Measurements from ENCODE around the gene MCHR2.
A peak's percentile ranks its signal among the peaks of the same experiment; 100 is the strongest.
"Not testable (repeated sequence)": the region's sequence is repeated elsewhere in the genome, so short reads cannot be mapped to it uniquely, and the experiment has no call there.

The MCHR2 gene, protein sequence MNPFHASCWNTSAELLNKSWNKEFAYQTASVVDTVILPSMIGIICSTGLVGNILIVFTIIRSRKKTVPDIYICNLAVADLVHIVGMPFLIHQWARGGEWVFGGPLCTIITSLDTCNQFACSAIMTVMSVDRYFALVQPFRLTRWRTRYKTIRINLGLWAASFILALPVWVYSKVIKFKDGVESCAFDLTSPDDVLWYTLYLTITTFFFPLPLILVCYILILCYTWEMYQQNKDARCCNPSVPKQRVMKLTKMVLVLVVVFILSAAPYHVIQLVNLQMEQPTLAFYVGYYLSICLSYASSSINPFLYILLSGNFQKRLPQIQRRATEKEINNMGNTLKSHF

DNA sequence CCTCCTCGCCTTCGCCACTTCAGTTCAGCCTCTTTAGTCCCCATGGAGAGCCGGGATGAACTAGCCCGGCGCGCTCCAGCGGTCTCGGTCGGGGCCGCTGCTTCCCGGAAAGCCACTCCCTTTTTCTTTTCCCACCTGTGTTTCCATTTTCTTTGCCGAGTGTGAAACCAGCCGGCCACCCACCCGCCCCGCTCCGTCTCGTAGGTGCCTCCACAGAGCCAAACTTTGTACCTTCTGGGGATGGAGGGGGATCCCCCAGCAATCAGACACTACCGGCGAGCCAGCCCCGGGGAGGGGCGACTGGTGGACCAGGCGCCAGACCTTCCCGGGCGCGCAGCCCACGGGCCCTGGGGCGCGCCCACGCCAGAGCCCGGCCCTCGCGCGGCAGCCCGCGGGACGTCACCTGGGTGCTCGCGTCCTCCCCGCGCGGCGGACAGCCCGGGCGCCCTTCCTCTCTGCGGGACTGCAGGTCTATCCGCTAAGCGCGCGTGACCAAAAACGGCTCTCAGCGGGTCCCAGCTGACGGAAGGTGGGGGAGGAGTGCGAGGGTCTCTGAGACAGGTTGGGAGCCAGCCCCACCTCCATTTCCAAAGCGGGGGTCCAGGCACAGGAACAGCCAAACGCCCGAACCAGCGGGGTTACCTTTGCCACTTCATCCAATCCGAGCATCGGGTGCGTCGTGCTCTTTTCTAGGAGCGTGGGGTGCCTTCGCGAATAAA lies at the start of gene MCHR2:
MCHR2 (minus strand) TSS at position 691 of the 719 bp plus-strand sequence. CDS start 38,076 bp downstream, outside the sequence.
- ATAC-seq (no peak), DNase-seq (peak; percentile 2)

DNA sequence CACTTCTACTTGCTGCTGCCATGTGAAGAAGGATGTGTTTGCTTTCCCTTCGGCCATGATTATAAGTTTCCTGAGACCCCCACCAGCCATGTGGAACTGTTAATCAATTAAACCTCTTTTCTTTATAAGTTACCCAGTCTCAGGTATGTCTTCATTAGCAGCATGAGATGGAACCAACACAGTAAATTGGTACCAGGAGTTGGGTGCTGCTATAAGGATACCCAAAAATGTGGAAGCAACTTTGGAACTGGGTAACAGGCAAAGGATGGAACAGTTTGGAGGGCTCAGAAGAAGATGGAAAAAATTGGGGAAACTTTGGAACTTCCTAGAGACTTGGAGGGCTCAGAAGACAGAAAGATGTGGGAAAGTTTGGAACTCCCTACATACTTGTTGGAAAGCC lies 44.5 kb upstream of the MCHR2 start:
- not testable (repeated sequence) for ATAC-seq, DNase-seq

GRCh38 chr6:100035873-100036653 lies 42.0 kb upstream of the MCHR2 start:
- ATAC-seq, result no peak
- no peak for DNase-seq

DNA sequence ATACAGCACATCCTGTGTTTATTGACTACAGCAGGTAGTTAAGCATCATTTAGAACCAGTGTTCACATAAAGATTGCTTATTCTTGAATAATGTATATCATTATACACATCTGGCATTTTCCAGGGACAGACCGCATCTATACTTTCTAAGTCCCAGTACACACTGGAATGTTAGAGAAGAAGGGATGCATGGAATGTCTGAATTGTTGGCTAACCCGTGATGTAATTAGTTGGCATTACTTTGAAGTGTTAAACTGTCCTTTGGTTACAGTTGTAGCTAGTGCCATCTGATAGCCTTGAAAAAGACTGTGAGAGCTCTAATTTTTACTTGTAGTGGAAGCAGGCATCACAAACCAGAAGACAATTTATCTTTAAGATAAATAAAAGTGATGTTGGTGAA lies 29.8 kb upstream of the MCHR2 start:
- DNase-seq, result no peak
- no peak for ATAC-seq

DNA sequence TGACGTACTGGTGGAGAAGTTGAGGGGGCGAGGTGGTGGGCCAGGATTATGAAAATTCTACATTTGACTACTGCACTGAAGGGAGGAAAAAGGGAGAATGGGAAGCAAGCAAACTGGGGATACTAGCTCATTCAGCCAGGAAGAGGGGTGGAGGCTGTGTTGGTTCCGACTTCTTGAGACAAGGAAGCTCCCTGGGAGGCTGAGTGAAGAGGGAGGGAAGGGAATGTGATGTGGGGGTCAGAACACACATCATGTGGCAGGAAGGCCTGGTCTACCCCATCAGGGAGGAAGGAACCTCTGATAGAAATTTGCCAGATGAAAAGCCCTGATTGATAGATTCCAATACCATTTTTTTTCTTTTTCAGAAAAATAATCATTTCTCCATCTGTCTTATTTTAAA lies 28.8 kb upstream of the MCHR2 start:
- ATAC-seq, result no peak
- DNase-seq, result no peak

- DNase-seq (no peak), ATAC-seq (no peak)
Observed at GRCh38 chr6:100008857-100009256, 14.8 kb upstream of the MCHR2 start.

GRCh38 chr6:100001915-100002388 lies 7.9 kb upstream of the MCHR2 start:
- no peak for ATAC-seq

DNA sequence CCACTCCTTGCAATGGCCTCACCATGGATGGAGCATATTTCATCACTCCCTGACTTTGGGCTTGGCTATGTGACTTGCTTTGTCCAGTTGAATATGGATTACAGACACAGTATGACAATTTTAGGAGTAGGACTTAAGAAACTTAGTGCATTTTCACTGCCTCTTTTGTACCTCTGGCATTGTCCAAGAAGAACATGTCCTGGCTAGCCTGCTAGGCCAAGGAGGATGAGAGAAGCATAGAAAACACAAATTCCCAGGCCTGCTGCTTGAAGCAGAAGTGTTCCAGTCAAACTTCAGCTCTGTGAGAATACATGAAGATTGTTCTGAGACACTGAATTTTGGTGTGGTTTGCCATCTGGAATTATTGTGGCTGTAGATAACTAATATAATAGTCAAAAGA lies 3.1 kb upstream of the MCHR2 start:
- DNase-seq (no peak), ATAC-seq (no peak)

More at GRCh38 chr6:100001915-100002388, 7.9 kb upstream of the MCHR2 start:
- peak; percentile 42 for DNase-seq

DNA sequence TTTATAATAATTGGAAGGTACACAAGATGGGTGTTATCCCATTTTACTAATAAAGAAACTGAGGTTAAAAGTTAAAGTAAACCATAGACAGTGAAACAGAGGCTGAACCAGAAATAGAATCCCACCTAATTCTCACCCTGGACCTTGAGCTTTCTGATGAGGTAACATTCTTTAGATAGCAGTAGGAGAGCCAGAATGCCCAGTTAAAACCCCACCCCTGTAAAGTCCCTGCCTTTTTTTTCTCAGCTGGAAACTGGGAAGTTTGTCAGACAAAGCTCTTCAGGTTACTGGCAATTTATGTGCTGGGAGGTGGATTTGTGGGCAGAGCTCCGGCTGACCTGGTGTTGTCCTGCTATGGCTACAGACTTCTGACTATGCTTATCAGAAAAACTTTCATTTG lies 1.9 kb upstream of the MCHR2 start:
- DNase-seq (no peak), ATAC-seq (no peak)

GRCh38 chr6:99993146-99993532 lies 884 bp downstream of the MCHR2 start:
- DNase-seq, result no peak
- no peak for ATAC-seq

DNA sequence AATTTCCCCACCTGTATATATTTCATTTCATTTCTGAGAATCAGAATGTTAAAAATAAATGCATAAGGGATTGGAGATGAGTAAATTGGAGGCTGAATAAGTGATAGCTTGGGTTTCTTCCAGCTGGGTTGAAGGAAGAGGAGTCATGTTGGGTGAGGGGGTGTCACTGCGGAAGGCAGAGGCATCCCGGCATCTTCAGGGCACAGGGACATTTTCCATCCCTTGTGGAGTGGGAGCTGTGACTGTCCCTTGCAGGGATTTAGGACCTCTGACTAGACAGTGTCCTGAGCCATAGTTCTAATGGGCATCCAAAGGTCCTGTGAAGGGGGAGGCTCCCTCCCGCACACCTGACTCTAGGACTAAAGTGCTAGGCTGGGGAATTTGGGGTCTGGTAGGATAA lies 2.1 kb downstream of the MCHR2 start:
- ATAC-seq (no peak), DNase-seq (no peak)

DNA sequence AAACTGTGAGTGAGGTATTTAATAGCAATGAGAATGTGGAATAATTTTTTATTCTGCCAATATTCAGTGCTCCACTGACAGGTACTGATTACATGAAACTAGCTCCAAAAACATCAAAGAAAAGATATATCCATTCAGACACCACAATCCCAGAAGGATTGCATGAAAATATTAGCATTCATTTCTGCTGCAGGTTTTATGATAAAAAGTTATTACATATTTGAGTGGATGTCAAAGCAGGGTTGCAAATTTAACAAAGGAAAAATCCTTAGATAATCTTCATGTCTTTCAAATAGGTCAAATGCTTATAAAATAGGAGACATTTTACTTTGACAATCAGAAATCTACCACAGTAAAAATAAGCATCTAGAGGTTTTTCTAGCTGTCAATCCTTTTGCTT lies 13.3 kb downstream of the MCHR2 start:
- ATAC-seq (no peak), DNase-seq (no peak)

DNA sequence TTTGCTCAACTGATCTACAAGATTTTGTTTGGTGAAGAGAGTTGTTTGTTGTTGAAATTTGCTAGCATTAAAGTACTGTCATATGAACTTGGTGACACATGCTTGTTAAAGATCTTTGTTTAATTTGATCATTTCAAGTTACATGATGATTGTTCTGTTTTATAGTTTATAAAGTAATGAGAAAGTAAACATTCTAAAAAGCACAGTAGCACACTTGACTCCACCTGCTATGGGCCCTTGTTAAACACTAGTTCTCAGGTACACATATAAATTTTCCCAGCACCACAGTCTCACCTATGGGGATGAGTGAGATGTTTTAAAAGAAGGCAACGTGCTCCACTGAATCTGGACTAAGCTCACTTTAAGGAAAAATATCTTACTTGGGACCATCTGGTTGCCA lies 14.1 kb downstream of the MCHR2 start:
- ATAC-seq, result no peak
- DNase-seq, result no peak

DNA sequence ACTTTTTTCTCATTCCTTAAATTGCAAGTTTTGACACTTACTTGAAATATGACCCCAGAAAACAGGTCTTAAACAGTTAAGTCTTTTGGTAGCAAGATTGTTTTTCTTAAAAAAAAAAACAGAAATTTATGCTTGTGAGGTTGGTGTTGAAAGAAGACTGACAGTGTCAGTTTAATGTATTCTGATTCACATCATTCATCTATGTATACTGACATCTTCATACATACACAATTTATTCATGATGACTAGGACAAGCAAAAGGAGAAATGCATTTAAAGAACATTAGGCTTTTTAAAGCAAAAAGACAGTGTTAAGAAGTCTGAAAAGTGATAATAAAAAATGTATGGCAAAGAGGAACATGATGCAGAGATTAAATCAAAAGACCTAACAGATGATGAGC lies 27.0 kb downstream of the MCHR2 start:
- DNase-seq, result no peak

GRCh38 chr6:99960027-99960426 lies 34.0 kb downstream of the MCHR2 start:
- no peak for ATAC-seq
- no peak for DNase-seq

More for the DNA sequence above, 27.0 kb downstream of the MCHR2 start:
- ATAC-seq, result no peak

- DNase-seq (no peak), ATAC-seq (no peak)
Observed at GRCh38 chr6:99951016-99951805, 42.8 kb downstream of the MCHR2 start.

DNA sequence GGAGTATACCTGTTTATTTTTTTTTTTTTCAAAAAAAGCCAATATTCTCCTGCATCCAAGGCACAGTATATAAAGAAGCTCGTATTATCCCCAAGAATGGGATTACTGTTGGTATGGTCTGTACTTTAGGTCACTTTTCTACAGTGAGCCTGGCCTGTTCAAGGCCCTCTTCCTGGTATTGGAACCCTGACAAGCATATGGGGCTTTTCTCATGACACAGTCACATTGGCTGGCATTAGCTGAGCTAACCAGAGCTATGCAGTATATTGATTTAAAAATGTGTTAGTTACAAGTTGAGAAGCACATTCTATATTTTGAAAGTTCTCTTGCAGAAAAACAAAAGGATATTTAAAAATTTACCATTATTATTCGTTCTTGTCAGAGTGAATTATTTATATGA lies 48.0 kb downstream of the MCHR2 start:
- DNase-seq, result no peak
- no peak for ATAC-seq

DNA sequence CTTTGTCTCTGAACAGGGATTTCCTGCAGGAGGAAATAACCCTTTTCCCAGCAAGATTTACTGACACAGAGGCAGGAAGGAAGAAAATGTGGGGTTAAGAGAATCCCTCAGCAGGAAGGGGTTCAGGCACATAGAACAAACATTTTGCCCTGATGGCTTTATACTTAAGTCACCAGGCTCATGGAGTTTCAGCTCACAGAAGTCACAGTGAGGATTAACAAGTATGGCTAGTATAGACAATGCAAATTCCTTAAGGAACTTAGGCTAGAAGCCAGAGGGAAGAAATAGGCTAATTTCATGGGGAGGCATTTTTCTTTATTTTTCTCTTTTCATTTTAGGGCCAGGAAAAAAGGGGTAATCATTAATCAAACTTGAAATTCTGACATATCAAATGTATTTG lies 50.2 kb downstream of the MCHR2 start:
- no peak for DNase-seq
- ATAC-seq, result no peak

DNA sequence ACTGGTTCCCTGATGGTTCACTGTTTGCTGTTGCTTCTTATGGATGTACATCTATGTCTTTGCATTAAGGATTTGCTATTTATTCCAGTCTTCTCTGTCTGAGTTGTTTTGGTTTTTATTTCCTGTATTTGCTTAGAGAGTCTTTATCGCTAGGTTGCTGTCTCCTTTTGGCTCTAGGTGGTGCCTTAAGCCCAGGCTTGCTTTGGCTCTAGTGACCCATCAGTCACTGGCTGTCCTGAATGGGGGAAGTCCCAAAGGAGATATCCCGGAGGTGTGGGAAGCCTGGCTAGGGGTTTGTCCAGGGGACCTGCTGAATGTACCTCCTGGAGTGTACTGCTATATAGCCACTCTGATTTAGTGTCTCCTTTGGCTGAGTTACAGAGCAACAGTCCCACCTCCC lies 53.4 kb downstream of the MCHR2 start:
- DNase-seq (no peak), ATAC-seq (no peak)

GRCh38 chr6:99933129-99933528 lies 60.9 kb downstream of the MCHR2 start:
- no peak for ATAC-seq

GRCh38 chr6:99912657-99913056 lies 81.4 kb downstream of the MCHR2 start:
- no peak for DNase-seq
- ATAC-seq, result no peak

More at GRCh38 chr6:99933129-99933528, 60.9 kb downstream of the MCHR2 start:
- DNase-seq, result no peak

Data from stimulated activated naive CD8-positive, alpha-beta T cell treated with anti-CD3 and anti-CD28 coated beads, Interleukin-15, Interleukin-2, amounts not matched to agents 100 U/mL and 50 U/mL, for 24 hours (primary cell).